ENCODE measurements around the gene FAM13A.

FAM13A gene

GRCh38 chr4:88737307-88737941 lies 319.6 kb downstream of the FAM13A start:
- peak; percentile 50 for DNase-seq

GRCh38 chr4:88736264-88736663 lies 320.7 kb downstream of the FAM13A start:
- DNase-seq = no peak

GRCh38 chr4:88735564-88735963 lies 321.4 kb downstream of the FAM13A start:
- no peak for DNase-seq

GRCh38 chr4:88734403-88734949 lies 322.5 kb downstream of the FAM13A start:
- no peak for DNase-seq

GRCh38 chr4:88732714-88733368 lies 324.1 kb downstream of the FAM13A start:
- no peak for DNase-seq

GRCh38 chr4:88731381-88731780 lies 325.6 kb downstream of the FAM13A start:
- DNase-seq = no peak

- DNase-seq = no peak
These were observed 326.2 kb downstream of the FAM13A start for GRCh38 chr4:88730811-88731210.

GRCh38 chr4:88729146-88729760 lies 327.7 kb downstream of the FAM13A start:
- DNase-seq = no peak

- no peak for DNase-seq
These were observed 328.8 kb downstream of the FAM13A start for GRCh38 chr4:88728146-88728545.

- no peak for DNase-seq
These were observed 331.0 kb downstream of the FAM13A start for GRCh38 chr4:88725986-88726385.

GRCh38 chr4:88725143-88725542 lies 331.8 kb downstream of the FAM13A start:
- DNase-seq = no peak

GRCh38 chr4:88724406-88724805 lies 332.6 kb downstream of the FAM13A start:
- DNase-seq = no peak

GRCh38 chr4:88722828-88723227 lies 334.2 kb downstream of the FAM13A start:
- DNase-seq = no peak

- DNase-seq = no peak
These were observed 334.7 kb downstream of the FAM13A start for GRCh38 chr4:88722276-88722780.

- DNase-seq = no peak
These were observed 336.2 kb downstream of the FAM13A start for GRCh38 chr4:88720451-88721428.

GRCh38 chr4:88719381-88719780 lies 337.6 kb downstream of the FAM13A start:
- DNase-seq = no peak

- DNase-seq = no peak
These were observed 338.9 kb downstream of the FAM13A start for GRCh38 chr4:88718098-88718497.

- no peak for DNase-seq
These were observed 343.2 kb downstream of the FAM13A start for GRCh38 chr4:88713782-88714181.

- no peak for DNase-seq
These were observed 347.0 kb downstream of the FAM13A start for GRCh38 chr4:88709989-88710388.

GRCh38 chr4:88706574-88706973 lies 350.4 kb downstream of the FAM13A start:
- DNase-seq = no peak

- DNase-seq = no peak
These were observed 351.0 kb downstream of the FAM13A start for GRCh38 chr4:88705805-88706492.

GRCh38 chr4:88705223-88705622 lies 351.8 kb downstream of the FAM13A start:
- no peak for DNase-seq

Data from CD4-positive, alpha-beta T cell treated with Interleukin-6 for 4 hours (primary cell).